Amygdala (tissue), 56 donors: ENCODE results near the gene GORAB.

ENCODE experiments used
- DNase-seq, 56 donors: peaks; one replicate each; lab custom pipeline; 2025; lab: John Stamatoyannopoulos, UW

Gene GORAB, protein sequence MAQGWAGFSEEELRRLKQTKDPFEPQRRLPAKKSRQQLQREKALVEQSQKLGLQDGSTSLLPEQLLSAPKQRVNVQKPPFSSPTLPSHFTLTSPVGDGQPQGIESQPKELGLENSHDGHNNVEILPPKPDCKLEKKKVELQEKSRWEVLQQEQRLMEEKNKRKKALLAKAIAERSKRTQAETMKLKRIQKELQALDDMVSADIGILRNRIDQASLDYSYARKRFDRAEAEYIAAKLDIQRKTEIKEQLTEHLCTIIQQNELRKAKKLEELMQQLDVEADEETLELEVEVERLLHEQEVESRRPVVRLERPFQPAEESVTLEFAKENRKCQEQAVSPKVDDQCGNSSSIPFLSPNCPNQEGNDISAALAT

DNA sequence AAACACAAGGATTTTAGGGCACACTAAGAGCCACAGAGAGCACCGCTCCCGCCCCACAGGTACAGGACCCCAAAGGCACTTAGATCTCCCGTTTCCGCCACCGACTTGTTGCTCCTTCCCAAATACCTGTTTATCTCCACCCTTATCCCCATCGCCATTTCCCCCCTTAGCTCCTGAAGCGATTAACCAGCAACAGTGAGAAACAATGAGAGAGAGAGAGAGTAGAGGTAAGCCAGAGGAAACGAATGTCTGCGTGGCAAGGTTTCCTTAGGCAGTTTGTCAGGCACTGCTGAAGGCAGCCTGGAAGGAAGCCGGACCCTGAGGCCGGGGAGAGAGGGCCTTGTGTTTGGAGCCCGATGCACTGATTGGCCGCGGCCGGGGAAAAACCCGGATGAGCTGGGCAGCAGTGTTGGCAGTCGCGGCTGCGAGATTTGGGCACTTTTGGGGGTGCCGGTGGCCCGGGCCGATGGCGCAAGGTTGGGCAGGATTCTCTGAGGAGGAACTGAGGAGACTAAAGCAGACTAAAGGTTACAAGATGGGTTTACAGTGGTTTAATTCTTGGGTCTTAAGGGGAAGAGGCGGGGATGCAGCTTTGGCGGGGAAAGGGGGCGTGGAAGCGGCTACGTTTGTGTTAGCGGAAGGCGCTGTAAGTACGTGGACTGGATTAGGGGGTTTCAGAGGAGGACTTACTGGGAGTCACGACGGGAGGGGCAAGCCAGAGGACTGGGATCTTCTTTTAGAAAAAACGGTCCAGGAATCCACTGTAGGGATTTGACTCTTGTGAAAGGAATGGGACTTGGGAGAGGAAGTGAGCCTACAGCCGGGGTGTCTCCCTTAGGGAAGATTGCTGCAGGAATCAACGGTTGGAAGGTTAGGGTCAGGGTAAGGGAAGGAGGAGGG, at the start of gene GORAB:
TSS of gene GORAB (plus strand) at position 409 of the 900 bp plus-strand sequence. CDS start at position 467, 58 bp downstream.
- peak; percentile 40 to 92 (median 82) for DNase-seq

DNA sequence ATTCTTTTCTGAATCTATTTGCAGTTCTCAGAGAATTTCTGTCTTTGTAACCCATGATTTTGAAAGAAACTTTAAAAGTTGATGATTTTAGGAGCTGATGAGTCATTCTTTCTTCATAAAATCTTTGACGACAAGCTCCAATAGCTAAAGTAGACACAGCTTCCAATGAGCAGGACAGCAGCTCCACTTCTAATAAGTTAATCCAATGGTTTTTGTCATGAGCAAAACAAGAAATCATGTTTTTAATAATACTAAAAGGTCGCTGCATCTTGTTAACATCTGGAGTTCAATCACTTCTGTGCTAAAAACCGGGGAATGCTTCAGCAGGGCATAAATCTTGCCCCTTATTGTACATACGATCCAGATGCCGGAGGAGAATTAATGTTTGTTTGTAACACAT, 48.9 kb upstream of the GORAB start:
- no peak for DNase-seq

DNA sequence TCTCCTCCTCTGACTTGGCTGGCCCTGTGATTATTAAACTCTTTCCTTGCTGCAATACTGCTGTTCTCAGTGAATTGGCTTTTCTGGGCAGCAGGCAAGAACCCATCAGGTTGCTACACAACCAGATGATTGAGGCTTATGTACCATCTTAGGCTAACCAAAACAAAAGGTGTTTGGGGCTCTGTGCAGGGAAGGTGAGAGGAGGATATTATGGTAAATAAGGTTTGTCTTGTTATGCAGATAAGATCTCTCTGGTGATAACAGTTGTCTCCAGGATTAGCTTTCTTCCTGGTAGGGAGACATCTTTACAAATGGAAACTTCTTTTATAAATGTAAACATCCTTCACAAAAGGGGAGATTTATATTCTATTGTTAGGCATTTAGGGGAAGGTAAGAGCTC, 44.5 kb upstream of the GORAB start:
- no peak for DNase-seq

DNA sequence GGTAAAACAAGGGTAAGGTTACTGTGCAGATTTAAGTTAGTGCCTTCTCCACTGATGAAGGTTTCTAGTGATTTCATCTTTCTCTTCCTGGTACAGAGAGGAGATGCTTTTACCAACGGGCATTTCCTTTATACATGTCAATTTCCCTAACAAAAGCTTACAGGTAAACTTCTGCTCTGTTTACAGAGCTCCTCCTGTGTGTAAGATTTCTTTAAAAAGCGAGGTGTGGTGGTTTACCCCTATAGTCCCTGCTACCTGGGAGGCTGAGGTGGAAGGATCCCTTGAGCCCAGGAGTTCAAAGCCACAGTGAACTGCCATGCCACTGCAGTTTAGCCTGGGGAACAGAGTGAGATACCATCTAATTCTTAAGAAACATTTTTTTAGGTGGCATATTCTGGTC, 40.7 kb upstream of the GORAB start:
- DNase-seq: no peak

DNA sequence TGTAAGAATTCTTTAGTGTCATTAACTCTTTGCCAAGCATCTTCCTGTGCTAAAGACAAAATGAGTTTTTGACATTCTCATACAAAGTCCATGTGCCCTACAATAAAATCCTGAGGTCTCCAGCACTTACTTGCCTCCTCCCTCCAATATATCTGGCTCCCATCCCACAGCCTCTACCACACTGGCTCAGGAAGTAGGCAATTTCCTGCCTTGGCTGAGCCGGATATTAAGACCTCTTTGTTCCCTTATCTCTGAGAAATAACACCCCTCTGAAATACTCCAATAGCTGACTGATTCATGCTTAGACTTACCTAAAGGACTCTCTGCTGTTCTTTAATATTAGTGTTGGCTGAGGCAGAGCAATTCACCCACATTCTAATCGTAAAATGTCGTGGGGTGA, 37.6 kb upstream of the GORAB start:
- no peak for DNase-seq

DNA sequence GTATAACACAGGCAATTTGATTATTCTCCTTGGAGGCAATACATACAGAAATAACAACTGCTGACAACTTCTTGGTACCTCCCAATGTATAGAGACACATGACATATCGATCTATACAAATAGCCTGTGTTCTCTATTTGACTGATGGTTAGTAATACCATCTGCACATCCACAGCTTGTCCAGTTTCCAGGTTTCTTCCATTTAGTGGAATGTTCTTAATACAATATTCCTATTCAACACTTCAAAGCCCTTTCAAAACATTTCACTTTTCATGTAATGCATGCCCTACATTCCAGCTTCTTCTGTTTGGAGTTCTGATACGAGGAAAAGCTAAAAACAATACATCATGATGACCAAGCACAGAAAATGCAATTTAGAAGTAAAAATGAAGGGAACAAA, 37.0 kb upstream of the GORAB start:
- DNase-seq: no peak

DNA sequence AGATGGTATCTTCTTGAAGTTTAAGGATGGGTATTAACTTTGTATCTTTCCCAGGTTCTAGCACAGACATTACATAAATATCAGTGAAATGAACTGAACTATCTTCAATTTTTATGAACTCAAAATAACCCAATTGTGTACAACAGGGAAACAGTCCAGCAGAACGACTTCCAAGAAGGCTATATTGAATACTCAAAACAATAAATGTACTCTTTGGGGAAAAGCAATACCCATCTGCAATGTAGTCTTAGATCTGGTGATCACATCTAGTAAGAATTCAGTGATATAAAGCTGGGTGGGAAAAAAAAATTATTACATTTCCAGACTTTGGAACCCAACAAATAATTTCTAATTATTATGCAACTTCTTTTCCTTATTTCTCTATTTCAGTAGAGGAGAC, 33.1 kb upstream of the GORAB start:
- no peak for DNase-seq

DNA sequence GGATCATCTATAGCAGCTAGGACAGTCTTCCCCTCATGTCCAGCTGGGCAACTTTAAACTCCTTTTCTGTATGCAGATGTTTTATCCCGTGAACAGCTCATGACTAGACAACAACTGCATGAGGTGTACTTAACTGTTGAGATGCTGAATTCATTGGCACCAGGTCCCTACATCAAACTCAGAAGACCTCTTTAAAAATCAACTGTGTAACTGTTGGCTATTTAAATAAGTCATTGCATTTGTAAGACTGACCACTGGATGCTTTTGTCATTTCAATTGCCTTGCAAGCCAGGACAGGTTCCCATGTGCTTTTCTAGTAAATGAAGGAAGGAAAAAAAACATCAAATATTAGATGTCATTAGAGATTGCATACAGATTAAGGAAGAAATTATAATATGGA, 28.3 kb upstream of the GORAB start:
- DNase-seq: no peak

DNA sequence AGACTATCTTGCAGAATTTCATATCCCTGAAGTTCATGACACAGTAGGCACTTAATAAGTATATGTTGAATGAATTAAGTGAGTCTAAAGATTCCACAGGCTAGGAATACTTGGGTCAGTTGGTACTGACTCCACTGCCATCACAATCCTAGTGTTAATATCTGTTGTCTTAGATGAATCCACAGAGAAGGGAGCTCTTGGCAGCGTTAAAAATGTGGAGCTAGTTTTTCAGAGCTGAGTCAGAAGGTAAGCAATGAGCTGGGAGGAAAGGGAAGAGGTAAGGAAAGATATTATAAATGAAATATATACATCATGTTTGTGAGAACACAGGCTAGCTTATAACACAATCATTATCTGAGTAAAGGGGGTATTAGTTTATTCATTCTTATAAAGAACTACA, 21.8 kb upstream of the GORAB start:
- DNase-seq: no peak

DNA sequence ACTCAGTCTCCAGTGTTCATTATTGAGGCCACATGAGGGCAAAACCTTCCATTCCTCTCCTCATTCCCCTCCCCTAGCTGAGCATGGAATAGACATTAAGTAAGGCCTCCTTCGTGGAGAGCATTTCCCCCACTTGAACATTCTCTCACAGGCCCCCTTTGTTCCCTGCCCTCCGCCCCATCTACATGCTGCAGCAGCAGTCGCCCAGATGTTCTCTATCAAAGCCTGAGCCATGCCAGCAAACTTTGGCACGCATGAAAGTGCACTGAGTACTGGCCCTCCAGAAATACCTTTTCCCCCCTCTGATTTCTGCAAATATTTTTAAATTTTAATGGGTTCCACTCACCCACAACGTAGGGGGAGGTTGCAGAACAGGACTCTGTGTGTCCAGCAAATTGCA, 20.9 kb upstream of the GORAB start:
- no peak for DNase-seq

DNA sequence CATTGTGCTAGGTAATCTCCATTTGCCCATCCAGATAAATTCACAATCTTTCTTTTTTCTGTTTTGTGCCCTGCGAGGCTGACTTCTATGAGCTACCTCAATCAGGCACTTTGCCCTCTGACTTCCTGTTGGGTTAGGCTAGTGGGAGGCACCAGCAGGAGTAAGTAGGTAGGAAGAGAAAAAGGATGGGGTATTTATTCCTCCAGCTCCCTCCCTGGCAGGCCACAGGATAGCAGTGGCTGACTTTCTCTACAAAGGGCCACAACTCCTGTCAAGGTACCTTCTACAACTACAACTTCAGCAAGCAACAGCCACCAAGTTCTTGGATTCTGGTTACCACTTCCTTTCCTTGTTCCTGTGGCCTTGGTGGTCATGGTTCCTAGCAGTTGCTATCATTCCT, 18.8 kb upstream of the GORAB start:
- no peak for DNase-seq

DNA sequence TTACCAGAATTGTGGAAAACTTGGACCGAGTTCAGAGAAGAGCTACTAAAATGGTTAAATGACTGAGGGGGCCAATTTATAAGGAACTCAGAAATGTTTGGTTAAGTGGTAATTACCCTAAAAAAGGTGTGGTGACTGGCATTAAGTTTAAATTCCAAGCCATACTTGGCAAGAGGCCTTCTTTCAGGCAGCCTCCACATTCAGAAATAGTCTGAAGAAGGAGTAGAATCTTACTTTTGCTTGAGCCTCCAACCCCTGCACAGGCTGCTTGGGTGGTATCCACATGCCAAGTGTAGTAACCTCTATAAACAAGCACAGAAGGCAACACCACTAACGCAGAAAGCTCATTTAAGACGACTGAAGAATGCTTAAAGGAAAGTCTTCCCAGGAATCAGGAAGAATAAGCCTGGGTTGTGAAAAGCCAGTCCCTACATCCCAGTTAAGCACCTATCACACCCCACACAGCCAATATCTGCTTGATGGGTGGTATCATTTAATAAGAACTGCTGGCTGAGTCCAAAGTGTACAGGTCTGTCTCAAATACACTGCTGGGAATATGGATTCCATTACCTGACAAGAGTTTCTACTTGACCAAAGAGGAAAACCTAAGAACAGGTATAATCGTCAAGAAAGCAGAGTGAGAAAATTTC, 13.7 kb upstream of the GORAB start:
- no peak for DNase-seq

DNA sequence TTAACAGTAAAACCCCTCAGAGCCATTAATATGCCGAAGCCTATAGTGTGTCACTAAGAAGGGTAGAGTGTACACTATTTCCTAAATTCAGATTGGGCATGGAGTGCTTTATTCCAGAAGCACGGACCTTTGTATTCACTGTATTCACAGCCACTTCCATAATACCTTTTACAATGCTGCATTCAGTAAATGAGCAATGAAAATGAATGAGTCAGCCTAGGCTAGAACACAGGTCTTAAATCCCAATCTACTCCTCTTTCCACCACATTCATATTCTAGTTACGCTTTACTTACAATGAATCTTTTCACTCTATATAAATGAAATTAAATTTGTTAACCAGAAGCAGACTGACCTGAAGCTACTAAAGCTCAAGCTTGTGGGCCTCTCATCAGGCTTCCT, 13.0 kb upstream of the GORAB start:
- no peak for DNase-seq

DNA sequence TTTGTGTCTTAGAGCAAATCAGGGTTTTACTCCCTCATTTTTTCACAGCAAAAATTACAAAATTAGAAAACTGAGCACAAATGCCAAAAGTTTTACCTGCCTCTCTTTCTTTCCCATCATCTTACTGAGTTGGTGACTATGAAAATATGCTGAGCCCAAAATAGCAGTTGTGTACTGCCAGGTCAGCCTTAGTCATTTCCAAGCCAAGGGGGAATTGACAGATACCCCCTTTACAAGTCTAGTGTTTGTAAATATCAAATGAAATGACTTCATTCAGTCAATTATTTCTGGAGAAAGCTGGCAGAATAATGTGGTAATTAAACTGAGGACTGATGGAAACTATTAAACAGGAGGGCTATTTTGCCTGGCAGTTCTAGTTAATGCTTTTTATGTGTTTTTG, 11.4 kb upstream of the GORAB start:
- DNase-seq: no peak

DNA sequence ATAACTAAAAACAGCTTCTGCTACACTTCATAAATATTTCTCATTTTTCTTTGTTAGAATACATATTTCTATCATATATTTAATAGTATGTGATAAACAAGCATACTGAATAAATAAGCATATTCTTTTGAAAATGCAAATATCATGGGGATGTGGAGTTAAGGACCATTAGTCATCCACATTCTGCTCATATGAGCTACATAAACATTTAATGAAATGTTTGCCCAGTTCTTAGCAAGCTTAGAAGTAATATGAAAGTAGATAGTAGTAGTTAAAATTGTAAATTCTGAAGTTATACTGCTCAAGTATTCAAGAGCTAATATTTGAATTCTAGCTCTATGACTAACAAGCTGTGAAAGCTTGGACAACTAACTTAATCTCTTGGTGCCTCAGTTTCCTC, 10.1 kb upstream of the GORAB start:
- no peak for DNase-seq

DNA sequence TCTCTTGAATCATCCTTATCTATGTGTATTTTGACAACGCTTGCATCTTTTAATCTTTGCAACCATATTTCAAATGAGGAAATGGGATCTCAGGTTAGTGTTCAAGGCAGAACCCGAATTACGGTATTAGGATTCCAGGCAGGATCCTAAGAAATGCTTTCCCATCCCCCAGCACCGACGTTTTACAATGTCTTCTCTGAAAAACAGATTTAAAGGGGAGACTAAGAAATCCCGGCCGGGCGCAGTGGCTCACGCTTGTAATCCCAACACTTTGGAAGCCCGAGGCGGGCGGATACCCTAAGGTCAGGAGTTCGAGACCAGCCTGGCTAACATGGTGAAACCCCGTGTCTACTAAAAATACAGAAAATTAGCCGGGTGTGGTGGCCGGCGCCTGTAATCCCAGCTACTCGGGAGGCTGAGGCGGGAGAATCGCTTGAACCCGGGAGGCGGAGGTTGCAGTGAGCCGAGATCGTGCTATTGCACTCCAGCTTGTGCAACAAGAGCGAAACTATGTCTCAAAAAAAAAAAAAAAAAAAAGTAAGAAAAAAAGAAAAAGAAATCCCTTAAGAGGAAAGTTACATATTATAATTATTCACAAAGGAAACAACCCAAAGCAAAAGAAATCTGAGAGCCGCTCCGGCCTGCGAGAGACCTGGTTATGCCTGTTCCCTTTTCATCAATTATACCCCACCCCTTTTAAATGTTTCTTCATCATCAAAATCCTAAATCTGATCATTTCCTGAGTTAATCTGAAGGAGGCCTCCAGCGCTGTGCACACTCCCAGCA, 801 bp upstream of the GORAB start:
- DNase-seq: peak in 14 of 56 donors; percentile 1 to 27 (median 4)

DNA sequence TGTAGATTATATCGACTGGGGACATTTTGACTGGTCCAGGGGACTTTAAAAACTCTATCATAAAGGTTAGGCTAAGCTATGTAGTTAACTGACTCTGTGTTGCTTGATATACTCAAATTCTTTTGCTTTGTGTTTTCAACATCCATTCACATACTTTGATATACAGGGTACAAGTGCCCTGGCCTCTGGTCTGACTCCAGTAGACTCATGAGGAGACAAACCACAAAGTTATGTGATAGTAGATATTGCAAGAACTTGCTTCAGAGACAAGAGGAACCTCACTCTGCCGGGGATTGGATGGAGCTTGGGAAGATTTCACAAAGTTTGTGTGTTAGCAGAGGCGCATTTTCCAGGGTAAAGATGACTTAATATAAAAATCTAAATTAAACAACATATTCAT, 1.3 kb downstream of the GORAB start:
- no peak for DNase-seq

DNA sequence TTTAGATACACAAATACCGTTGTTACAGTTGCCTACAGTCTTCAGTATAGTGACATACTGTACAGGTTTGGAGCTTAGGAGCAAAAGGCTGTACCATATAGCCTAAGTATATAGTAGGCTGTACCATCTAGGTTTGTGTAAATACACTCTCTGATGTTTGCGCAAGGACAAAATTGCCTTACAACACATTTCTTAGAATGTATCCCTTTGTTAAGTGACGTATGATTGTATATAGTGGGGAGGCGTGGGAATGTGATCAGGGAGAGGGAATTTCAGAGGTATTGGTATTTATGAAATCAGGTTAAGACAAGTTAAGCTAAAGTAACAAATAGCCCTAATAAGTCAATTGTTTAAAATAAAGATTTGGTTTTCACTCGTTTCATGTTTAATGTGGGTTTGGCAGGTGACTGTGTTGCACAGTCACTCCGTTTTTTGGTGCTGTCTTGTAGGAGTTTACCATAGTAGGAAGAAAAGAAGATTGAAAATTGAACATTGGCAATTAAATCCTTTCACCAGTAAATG, 2.7 kb downstream of the GORAB start:
- no peak for DNase-seq

DNA sequence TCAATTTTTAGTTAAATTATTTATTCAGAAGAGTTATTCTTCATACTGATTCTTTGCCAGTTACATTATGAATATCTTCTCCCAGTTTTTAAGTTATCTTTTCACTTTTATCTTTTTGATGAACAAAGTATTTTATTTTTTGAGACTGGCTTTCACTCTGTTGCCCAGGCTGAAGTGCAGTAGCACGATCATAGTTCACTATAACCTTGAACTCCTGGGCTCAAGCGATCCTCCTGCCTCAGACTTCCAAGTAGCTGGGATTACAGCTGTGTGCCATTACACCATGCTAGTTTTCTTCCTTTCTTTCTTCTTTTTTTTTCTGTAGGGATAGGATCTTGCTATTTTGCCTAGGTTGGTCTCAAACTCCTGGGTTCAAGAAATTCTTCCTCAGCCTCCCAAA, 3.5 kb downstream of the GORAB start:
- DNase-seq: no peak

DNA sequence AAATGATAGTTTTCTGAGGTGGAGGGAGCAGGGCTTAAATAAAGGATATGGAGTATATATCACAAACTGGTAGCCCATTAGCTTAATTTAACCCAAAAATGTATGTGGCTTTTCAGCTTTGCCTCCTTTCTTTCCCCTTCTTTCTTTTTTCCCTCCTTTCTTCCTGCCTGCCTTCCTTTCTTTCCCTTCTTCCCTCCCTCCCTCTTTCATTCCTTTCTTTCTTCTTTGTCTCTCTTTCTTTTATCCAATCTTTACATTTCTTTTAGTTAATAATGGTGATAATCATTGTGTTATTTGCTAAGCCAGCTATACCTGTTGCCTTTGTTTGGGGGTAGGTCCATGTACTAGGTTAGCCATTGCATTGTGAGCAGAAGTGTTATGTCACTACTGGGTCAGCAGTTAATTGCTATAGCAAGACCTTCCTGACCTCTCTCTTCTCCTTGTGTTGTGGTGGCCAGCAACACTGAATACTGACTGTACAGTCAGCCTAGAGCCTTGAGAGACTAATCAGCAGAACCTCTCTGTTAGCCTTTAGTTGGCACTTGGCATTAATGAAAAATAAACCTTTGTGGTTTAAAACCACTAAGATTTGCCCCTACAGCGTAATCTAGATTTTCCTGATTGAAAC, 5.1 kb downstream of the GORAB start:
- no peak for DNase-seq
